Endothelial cell of umbilical vein (primary cell): ENCODE measurements around the gene XIRP1.

Source experiments
- CTCF ChIP-seq, 2 donors: IDR thresholded peaks; 1 replicate in 1 of 2; 2 replicates in 1 of 2; pipeline ENCODE4 v1.5.1; 2011; ENCODE audit warnings: low read length in 2 of 2, mild to moderate bottlenecking in 2 of 2, moderate library complexity in 2 of 2, control low read depth in 1 of 2, inconsistent platforms in 1 of 2, low read depth in 1 of 2; ENCODE audit not compliant: insufficient read depth in 1 of 2; ENCODE audit errors: extremely low read depth in 1 of 2
- EZH2 ChIP-seq: IDR thresholded peaks from 2 replicates; pipeline ENCODE4 v1.6.1; 2012; ENCODE audit warnings: borderline replicate concordance, low read depth, mild to moderate bottlenecking, moderate library complexity, low read length, inconsistent platforms; ENCODE audit not compliant: severe bottlenecking
- GATA2 ChIP-seq: IDR thresholded peaks from 2 replicates; pipeline ENCODE4 v1.7.0; 2011; ENCODE audit warnings: low read depth, mild to moderate bottlenecking, moderate library complexity, mixed read lengths, low read length; ENCODE audit not compliant: insufficient read length, insufficient read depth
- MAX ChIP-seq: IDR thresholded peaks from 2 replicates; pipeline ENCODE4 v1.6.1; 2011; ENCODE audit not compliant: insufficient read depth, insufficient read length
- MYC ChIP-seq: IDR thresholded peaks from one replicate; pipeline ENCODE4 v1.6.1; 2011; ENCODE audit warnings: mild to moderate bottlenecking, low read depth, low read length
- POLR2A ChIP-seq: IDR thresholded peaks from 2 replicates; pipeline ENCODE4 v1.6.1; 2012; ENCODE audit warnings: low read depth, mild to moderate bottlenecking, control low read depth, low read length
- POLR2AphosphoS5 ChIP-seq: IDR thresholded peaks from 2 replicates; pipeline ENCODE4 v1.6.1; 2012; ENCODE audit warnings: low read depth, mild to moderate bottlenecking, control low read depth, low read length, moderate library complexity; ENCODE audit not compliant: insufficient read depth

GRCh38 chr3:39209329-39209970, 17.1 kb upstream of the XIRP1 start:
- TF ChIP-seq CTCF (IDR thresholded peaks at IDR 0.05; ENCODE audit: extremely low read depth in 1 of 2, insufficient read depth in 1 of 2, low read depth in 1 of 2, low read length in 2 of 2), result no peak
- TF ChIP-seq GATA2, result no peak
- no peak for TF ChIP-seq EZH2
- TF ChIP-seq POLR2A, result no peak
- TF ChIP-seq POLR2AphosphoS5, result no peak
- TF ChIP-seq MAX, result no peak
- no peak for TF ChIP-seq MYC
